Progenitor cell of endocrine pancreas (in vitro differentiated cells): ENCODE data around the gene CROCC2. TPM values are rescaled to one million over a fixed set of nuclear protein-coding genes. Genes with fewer than 3 reads are reported as not detected.

Experiments used
- DNase-seq: peaks from one replicate; pipeline ENCODE4 v3.0.0; 2021; ENCODE audit warnings: low spot score; ENCODE audit not compliant: unreplicated experiment
- H3K27ac Mint-ChIP-seq: 2 replicates; pipeline ENCODE4 v1.8.0; 2021; ENCODE audit warnings: mild to moderate bottlenecking, moderate library complexity, mixed read lengths
- H3K27me3 Mint-ChIP-seq: 2 replicates; pipeline ENCODE4 v1.8.0; 2021; ENCODE audit warnings: mixed read lengths
- H3K36me3 Mint-ChIP-seq: 2 replicates; pipeline ENCODE4 v1.8.0; 2022; ENCODE audit warnings: mixed read lengths; ENCODE audit not compliant: insufficient read depth
- H3K4me1 Mint-ChIP-seq: 2 replicates; pipeline ENCODE4 v1.8.0; 2021; ENCODE audit warnings: low read depth, mixed read lengths
- H3K4me3 Mint-ChIP-seq: 2 replicates; pipeline ENCODE4 v1.8.0; 2021; ENCODE audit warnings: low read depth, mild to moderate bottlenecking, moderate library complexity, mixed read lengths
- H3K9me3 Mint-ChIP-seq: 2 replicates; pipeline ENCODE4 v1.8.0; 2021; ENCODE audit warnings: low read depth, mixed read lengths
- CTCF ChIP-seq: fragments of 200-600 bp; sonication (generic); IDR thresholded peaks from one replicate; pipeline ENCODE4 v1.5.0; 2021; ENCODE audit warnings: antibody characterized with exemption, mild to moderate bottlenecking; ENCODE audit not compliant: unreplicated experiment
- total RNA-seq: library from RNA; stranded (reverse); gene quantifications from 2 replicates; pipeline ENCODE4 v1.2.1, GENCODE V29; 2021

Gene CROCC2
- total RNA-seq, 1 donor from 2014 or later = 0.36 TPM

- no peak overlapping the region for H3K4me3 Mint-ChIP-seq
- H3K4me1 Mint-ChIP-seq = peaks cover 6% of the 10 kb centered on the region
- TF ChIP-seq CTCF = no peak
- peaks cover 16% of the 10 kb centered on the region for H3K9me3 Mint-ChIP-seq
- no peak for DNase-seq
- peaks cover 13% of the 10 kb centered on the region for H3K27me3 Mint-ChIP-seq
- H3K27ac Mint-ChIP-seq = no peak overlapping the region
- no peaks in the 10 kb centered on the region for H3K36me3 Mint-ChIP-seq
These were observed 99.4 kb downstream of the CROCC2 start for GRCh38 chr2:241005569-241005968.

- Mint-ChIP-seq H3K36me3 (no peaks in the 10 kb centered on the region), H3K9me3 (peaks cover 16% of the 10 kb centered on the region), H3K27ac (no peak overlapping the region), H3K27me3 (peaks cover 7% of the 10 kb centered on the region), H3K4me3 (no peak overlapping the region), H3K4me1 (no peaks in the 10 kb centered on the region)
- DNase-seq = no peak
- no peak for TF ChIP-seq CTCF
These were observed 100.3 kb downstream of the CROCC2 start for GRCh38 chr2:241006412-241006811.

GRCh38 chr2:241007111-241007510 is 101.0 kb downstream of the CROCC2 start:
- no peak overlapping the region for H3K4me3 Mint-ChIP-seq
- no peak for DNase-seq
- peaks cover 16% of the 10 kb centered on the region for H3K9me3 Mint-ChIP-seq
- no peaks in the 10 kb centered on the region for H3K4me1 Mint-ChIP-seq
- no peak for TF ChIP-seq CTCF
- H3K27ac Mint-ChIP-seq = no peak overlapping the region
- peaks cover 6% of the 10 kb centered on the region for H3K27me3 Mint-ChIP-seq
- H3K36me3 Mint-ChIP-seq = no peaks in the 10 kb centered on the region

GRCh38 chr2:241007880-241008710 is 102.0 kb downstream of the CROCC2 start:
- no peaks in the 10 kb centered on the region for H3K36me3 Mint-ChIP-seq
- H3K27ac Mint-ChIP-seq = no peak overlapping the region
- H3K9me3 Mint-ChIP-seq = peaks cover 16% of the 10 kb centered on the region
- peak; percentile 5 for DNase-seq
- no peak overlapping the region for H3K4me3 Mint-ChIP-seq
- peaks cover 10% of the 10 kb centered on the region for H3K27me3 Mint-ChIP-seq
- no peaks in the 10 kb centered on the region for H3K4me1 Mint-ChIP-seq
- TF ChIP-seq CTCF = no peak

GRCh38 chr2:241008711-241009121 is 102.6 kb downstream of the CROCC2 start:
- Mint-ChIP-seq H3K27me3 (peaks cover 10% of the 10 kb centered on the region), H3K4me3 (no peak overlapping the region), H3K9me3 (peaks cover 13% of the 10 kb centered on the region), H3K4me1 (no peaks in the 10 kb centered on the region), H3K27ac (no peak overlapping the region), H3K36me3 (no peaks in the 10 kb centered on the region)
- no peak for TF ChIP-seq CTCF
- peak; percentile 8 for DNase-seq
